Muscle layer of colon (tissue), 2 donors: Measurements from ENCODE around the gene CPEB4.

ENCODE experiments used
- H3K27ac ChIP-seq: one replicate; pipeline ENCODE4 v1.7.0; 2013; ENCODE audit warnings: low read depth, mild to moderate bottlenecking, low read length, moderate library complexity
- H3K27me3 ChIP-seq, 2 donors: one replicate each; pipeline ENCODE4 v1.7.0; 2013; ENCODE audit warnings: low read length in 2 of 2, mild to moderate bottlenecking in 2 of 2; ENCODE audit not compliant: insufficient read depth in 2 of 2, control insufficient read depth in 1 of 2
- H3K36me3 ChIP-seq: one replicate; pipeline ENCODE4 v1.7.0; 2013; ENCODE audit warnings: mild to moderate bottlenecking, low read length; ENCODE audit not compliant: insufficient read depth
- H3K4me1 ChIP-seq: one replicate; pipeline ENCODE4 v1.7.0; 2013; ENCODE audit warnings: mild to moderate bottlenecking, low read length; ENCODE audit not compliant: insufficient read depth
- H3K4me3 ChIP-seq, 2 donors: one replicate each; pipeline ENCODE4 v1.7.0; 2013; ENCODE audit warnings: low read length in 2 of 2, low read depth in 1 of 2, mild to moderate bottlenecking in 1 of 2, moderate library complexity in 1 of 2
- H3K9ac ChIP-seq: one replicate; pipeline ENCODE4 v1.7.0; 2013; ENCODE audit warnings: low read length
- H3K9me3 ChIP-seq: one replicate; pipeline ENCODE4 v1.7.0; 2013; ENCODE audit warnings: mild to moderate bottlenecking, low read length
- donor health status: abdominal sarcoma.
- donor health status: Adenocarcinoma of cecum.

The CPEB4 gene

DNA sequence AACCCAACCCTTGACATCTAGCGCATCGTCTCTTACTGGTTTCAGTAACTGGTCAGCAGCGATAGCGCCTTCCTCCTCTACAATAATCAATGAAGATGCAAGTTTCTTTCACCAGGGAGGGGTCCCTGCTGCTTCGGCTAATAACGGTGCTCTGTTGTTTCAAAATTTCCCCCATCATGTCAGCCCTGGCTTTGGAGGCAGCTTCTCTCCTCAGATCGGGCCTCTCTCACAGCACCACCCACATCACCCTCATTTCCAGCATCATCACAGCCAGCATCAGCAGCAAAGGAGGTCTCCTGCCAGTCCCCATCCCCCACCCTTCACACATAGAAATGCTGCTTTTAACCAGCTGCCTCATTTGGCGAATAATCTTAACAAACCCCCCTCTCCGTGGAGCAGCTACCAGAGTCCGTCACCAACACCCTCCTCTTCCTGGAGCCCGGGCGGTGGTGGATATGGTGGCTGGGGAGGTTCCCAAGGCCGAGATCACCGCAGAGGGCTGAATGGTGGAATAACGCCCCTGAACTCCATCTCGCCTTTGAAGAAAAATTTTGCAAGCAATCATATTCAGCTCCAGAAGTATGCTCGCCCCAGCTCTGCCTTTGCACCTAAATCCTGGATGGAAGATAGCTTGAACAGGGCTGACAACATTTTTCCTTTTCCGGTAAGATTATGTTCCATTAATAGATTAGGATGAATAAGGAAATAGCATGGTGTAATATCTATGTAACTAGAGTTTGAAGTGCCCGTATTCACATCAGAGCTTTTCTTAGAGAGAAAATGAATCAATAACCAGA is 2.2 kb downstream of the CPEB4 start:
- Histone ChIP-seq H3K9me3 (no peaks in the 10 kb centered on the region), H3K9ac (no peak overlapping the region), H3K27ac (peak overlapping the region; percentile 30), H3K4me1 (peaks cover 19% of the 10 kb centered on the region), H3K27me3 (no peaks in the 10 kb centered on the region), H3K36me3 (no peaks in the 10 kb centered on the region), H3K4me3 (peak overlapping the region; percentile 33 to 62)

DNA sequence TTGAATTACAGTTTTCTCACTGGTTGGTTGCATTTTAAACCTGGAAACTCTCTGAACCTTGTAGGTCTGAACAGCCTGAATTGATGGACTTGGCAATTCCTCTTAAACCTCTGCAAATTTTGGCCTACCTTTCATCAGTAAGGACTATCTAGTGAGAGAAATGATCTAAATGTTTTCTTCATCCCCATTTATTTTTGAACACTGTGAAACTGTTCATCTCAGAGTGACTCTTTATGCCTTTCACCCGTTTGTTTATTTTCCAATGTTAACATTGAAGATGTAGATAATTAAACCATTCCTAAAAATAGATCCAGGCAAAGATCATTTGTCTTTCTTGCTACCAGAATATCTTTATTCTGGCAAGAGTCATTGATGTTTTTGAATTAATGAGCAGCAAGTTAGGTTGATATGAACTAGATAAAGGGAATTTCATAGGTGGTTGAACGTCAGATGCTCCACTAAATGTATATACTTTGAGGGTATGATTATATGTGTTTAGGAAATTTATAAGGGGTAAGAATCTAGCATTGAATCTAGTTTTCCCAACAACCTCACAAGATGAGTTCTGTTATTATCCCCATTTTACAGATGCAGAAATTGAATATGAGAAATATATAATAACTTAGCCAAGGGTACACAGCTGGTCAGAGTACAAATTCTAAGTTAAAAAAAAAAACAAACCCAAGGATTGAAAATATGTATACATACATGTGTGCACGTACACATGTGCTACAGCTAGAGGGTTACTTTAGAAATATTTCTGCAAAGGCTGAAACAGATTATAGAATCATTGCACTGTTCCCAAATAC is 3.4 kb downstream of the CPEB4 start:
- Histone ChIP-seq H3K4me3 (peak overlapping the region; percentile 29 to 62), H3K9ac (no peak overlapping the region), H3K27ac (no peak overlapping the region), H3K27me3 (no peaks in the 10 kb centered on the region), H3K36me3 (no peaks in the 10 kb centered on the region), H3K9me3 (no peaks in the 10 kb centered on the region), H3K4me1 (peaks cover 19% of the 10 kb centered on the region)

DNA sequence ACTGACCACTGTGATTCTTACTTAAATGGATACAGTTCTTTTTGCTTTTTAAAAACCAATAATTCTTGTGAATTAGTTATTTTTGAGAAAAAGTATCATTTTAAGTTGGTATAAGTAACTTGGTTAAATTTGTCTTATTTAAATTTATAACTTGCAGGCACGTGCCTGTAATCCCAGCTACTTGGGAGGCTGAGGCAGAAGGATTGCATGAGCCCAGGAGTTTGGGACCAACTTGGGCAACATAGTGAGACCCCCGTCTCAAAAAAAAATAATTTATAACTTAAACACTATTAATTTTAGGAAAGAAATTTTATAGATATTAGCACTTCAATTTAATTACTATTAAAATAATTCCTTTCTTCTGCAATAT is 5.0 kb downstream of the CPEB4 start:
- no peaks in the 10 kb centered on the region for H3K27me3 ChIP-seq
- no peak overlapping the region for H3K27ac ChIP-seq
- peaks cover 19% of the 10 kb centered on the region for H3K4me1 ChIP-seq

DNA sequence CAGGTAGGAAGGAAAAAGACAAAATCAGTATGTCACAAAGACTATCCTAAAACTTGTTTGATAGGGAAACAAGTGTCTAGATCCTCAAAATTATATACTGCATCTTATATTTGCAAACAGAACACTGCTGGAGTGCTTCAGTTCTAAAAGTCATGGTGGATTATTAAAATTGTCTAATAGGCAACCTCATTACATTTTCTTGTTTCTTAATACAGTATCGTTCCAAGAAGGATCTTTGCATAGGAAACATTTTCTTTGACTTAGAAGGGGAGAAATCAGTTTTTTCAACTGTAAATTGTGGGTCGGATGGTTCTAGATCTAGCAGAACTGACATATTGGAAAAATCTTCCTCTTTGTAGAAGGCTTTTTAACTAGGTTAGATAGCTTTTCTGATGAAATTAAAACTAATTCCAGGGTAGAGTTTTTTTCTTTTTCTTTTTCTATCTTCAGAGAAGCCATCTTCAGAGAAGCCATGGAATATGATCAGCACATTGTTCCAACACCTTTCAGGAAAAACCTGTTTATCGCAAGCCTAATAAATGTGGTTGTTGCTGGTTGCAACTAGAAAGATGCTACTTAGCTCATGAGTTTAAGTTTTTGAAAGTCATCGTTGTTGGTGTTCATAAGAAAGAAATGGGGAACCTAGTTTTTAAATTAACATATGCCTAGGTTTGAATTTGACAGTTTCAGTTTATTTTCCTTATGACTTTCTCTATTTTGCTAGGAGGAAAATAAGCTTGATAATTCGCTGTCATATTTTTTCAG is 7.4 kb downstream of the CPEB4 start:
- no peaks in the 10 kb centered on the region for H3K27me3 ChIP-seq
- H3K4me3 ChIP-seq: no peak overlapping the region
- H3K4me1 ChIP-seq: peaks cover 10% of the 10 kb centered on the region
- H3K9me3 ChIP-seq: no peaks in the 10 kb centered on the region
- no peak overlapping the region for H3K27ac ChIP-seq
- no peaks in the 10 kb centered on the region for H3K36me3 ChIP-seq
- no peak overlapping the region for H3K9ac ChIP-seq

More for the DNA sequence above, 5.0 kb downstream of the CPEB4 start:
- no peaks in the 10 kb centered on the region for H3K9me3 ChIP-seq
- H3K36me3 ChIP-seq: no peaks in the 10 kb centered on the region
- H3K4me3 ChIP-seq: no peak overlapping the region
- no peak overlapping the region for H3K9ac ChIP-seq

DNA sequence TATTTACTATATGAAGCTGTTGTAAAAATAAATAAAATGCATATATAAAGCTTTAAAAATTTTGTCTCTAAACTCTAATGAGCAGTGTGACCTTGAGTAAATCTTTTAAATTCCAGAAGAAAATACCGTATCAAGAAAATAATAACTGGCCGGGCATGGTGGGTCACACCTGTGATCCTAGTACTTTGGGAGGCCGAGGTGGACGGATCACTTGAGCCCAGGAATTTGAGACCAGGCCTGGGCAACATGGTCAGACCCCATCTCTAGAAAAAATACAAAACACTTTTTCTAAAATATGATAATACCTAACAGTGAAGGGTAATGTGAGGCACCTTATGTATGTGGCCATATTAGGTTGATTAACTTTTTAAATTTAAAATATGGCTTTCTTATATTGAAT is 8.5 kb downstream of the CPEB4 start:
- H3K27ac ChIP-seq: no peak overlapping the region
- H3K4me1 ChIP-seq: peaks cover 6% of the 10 kb centered on the region
- no peak overlapping the region for H3K4me3 ChIP-seq

DNA sequence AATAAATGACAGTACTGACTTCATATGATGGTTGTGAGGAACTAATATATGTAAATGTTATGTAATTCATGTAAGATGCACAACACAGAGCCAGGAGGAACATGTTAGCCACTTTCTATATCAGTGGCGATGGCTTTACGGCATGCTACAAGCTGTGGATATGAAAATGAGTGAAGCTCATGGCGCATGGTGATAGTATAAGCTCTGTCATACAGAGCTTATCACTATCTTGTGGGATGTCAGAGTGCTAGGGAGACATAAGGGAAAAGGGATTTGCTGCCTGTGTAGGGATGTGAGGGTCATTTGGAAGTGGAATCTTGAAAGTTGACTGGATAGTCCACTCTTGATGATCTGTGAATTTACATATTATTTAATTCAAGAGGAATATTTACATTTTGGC is 13.6 kb downstream of the CPEB4 start:
- Histone ChIP-seq H3K9ac (no peak overlapping the region), H3K27me3 (no peaks in the 10 kb centered on the region), H3K4me3 (no peak overlapping the region), H3K36me3 (no peaks in the 10 kb centered on the region), H3K27ac (no peak overlapping the region), H3K4me1 (peaks cover 11% of the 10 kb centered on the region), H3K9me3 (no peaks in the 10 kb centered on the region)

More for the DNA sequence above, 8.5 kb downstream of the CPEB4 start:
- Histone ChIP-seq H3K27me3 (no peaks in the 10 kb centered on the region), H3K9ac (no peak overlapping the region), H3K9me3 (no peaks in the 10 kb centered on the region), H3K36me3 (no peaks in the 10 kb centered on the region)

DNA sequence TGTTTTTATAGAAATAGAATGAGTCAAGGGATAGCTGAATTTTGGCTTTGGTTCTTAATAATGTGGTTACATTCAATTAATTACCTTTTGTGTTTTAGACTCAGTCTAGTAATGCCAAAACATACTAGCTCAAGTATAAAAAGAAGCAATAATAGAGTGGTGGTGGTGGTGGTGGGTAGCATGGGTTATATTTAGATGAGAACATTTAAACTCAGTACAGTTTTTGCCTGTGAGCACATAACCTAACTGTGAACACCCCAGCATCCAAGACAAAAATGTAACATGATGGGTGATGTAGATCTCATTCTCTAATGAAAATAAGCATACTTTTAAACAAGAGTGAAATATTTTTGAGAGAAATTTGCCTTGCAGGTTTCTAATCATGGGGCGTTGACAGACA is 14.2 kb downstream of the CPEB4 start:
- peaks cover 12% of the 10 kb centered on the region for H3K4me1 ChIP-seq
- no peak overlapping the region for H3K4me3 ChIP-seq
- H3K9ac ChIP-seq: no peak overlapping the region
- H3K27me3 ChIP-seq: no peaks in the 10 kb centered on the region
- H3K36me3 ChIP-seq: no peaks in the 10 kb centered on the region
- H3K27ac ChIP-seq: no peak overlapping the region
- H3K9me3 ChIP-seq: no peaks in the 10 kb centered on the region

DNA sequence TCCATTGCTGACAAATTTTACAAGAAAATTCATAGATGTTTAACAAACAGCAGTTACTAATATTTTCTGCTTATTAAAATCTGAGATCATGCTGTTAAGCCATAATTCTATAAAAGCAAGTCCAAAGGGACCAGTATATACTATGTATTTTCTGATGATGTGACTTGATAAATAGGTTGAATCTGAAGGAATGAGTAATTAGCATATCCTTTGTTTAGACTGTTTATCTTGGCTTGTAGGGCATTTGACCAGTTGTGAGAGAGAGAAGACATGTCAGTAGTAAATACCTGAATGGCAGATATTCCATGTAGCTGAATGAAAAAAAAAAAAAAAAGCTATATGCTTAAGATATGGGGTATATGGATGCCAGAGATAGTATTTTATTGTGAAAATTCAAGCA is 14.6 kb downstream of the CPEB4 start:
- Histone ChIP-seq H3K36me3 (no peaks in the 10 kb centered on the region), H3K4me1 (peaks cover 16% of the 10 kb centered on the region), H3K27ac (no peak overlapping the region), H3K9me3 (no peaks in the 10 kb centered on the region), H3K4me3 (no peak overlapping the region), H3K27me3 (no peaks in the 10 kb centered on the region), H3K9ac (no peak overlapping the region)

DNA sequence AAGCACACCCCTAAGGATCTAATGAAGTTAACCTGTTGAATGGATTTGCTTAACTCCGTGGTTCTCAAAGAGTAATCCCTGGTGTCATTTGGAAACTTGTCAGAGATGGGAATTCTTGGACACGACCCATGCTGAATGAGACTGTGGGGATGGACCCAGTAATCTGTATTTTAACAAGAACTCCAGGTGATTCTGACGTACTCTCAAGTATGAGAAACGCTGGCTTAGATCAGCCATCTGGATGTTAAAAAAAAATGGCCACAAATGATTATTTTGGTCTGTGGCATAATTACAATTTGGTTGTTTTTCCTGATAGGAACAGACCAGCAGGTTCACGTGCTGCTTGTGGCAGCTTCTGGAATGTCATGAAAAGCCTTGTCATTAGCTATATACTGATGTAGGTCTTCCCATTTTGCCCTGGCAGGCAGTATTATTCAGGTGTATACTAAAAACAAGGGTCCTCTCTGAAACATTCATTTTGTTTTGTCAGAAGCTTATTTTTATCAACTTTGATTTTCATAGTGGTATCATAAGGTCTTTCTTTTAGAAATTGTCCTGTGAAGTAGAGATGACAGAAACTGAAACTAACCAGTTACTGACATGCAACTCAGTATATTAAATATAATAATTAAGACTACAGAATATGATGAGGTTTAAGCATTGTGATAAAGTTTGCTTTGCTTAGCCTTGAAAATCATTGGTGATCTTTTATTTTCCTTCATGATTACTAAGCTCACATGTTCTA is 15.4 kb downstream of the CPEB4 start:
- Histone ChIP-seq H3K27me3 (no peaks in the 10 kb centered on the region), H3K27ac (no peak overlapping the region), H3K36me3 (no peaks in the 10 kb centered on the region), H3K4me3 (no peak overlapping the region), H3K9ac (no peak overlapping the region), H3K4me1 (peaks cover 24% of the 10 kb centered on the region), H3K9me3 (no peaks in the 10 kb centered on the region)

DNA sequence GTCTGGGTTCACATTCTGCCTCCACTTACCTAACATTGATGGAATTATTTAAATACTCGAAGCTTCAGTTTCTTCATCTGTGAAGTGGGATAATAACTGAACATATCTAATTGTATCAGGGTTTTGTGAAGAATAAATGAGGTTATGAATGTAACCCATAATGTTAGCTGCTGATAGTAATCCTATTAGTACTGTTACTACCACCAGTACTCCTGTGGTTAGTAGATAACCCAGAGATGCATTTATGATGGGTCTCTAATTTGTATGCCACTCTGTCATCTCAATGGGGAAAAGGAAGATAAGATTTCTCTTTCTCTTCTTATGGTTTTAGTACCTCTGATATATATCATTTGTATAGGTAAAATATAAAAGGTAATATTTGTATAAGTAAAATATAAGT is 16.0 kb downstream of the CPEB4 start:
- H3K4me1 ChIP-seq: peaks cover 30% of the 10 kb centered on the region
- no peak overlapping the region for H3K4me3 ChIP-seq
- no peaks in the 10 kb centered on the region for H3K9me3 ChIP-seq
- no peaks in the 10 kb centered on the region for H3K27me3 ChIP-seq
- H3K36me3 ChIP-seq: no peaks in the 10 kb centered on the region
- H3K27ac ChIP-seq: no peak overlapping the region
- H3K9ac ChIP-seq: no peak overlapping the region

DNA sequence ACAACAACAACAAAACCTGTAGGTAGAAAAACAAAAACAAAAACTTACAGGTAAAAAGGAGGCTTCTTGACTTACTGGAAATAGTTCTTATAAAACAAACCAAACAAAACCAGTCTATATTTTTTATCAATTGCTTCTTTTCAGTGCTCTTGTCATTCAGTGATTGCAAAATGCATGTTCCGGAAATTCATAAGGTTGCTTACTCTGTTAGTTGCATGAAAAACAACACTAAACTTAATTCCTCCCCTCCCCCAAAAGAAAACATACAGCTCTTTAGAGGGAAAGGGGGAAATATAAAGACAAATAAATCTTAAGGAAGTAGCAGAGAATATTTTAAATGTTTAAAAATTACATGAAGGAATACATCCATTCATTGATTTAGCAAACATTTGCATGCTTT is 19.1 kb downstream of the CPEB4 start:
- Histone ChIP-seq H3K4me3 (no peak overlapping the region), H3K27ac (no peak overlapping the region), H3K9ac (no peak overlapping the region), H3K27me3 (no peaks in the 10 kb centered on the region), H3K36me3 (peaks cover 5% of the 10 kb centered on the region), H3K9me3 (no peaks in the 10 kb centered on the region), H3K4me1 (peaks cover 33% of the 10 kb centered on the region)
